Duodenal mucosa (tissue), 2 donors: Measurements from ENCODE around the gene CORO2A.

Experiments used
- H3K27ac ChIP-seq: one replicate; pipeline ENCODE4 v1.7.0; 2013; ENCODE audit warnings: low read depth, low read length
- H3K27me3 ChIP-seq, 2 donors: one replicate each; pipeline ENCODE4 v1.7.0; 2013; ENCODE audit warnings: low read length in 2 of 2, control low read depth in 1 of 2; ENCODE audit not compliant: insufficient read depth in 2 of 2, control insufficient read depth in 1 of 2
- H3K36me3 ChIP-seq, 2 donors: one replicate each; pipeline ENCODE4 v1.7.0; 2013; ENCODE audit warnings: low read length in 2 of 2, control low read depth in 1 of 2; ENCODE audit not compliant: insufficient read depth in 2 of 2, control insufficient read depth in 1 of 2
- H3K4me1 ChIP-seq, 2 donors: one replicate each; pipeline ENCODE4 v1.7.0; 2013; ENCODE audit warnings: low read length in 2 of 2, control low read depth in 1 of 2; ENCODE audit not compliant: insufficient read depth in 2 of 2, control insufficient read depth in 1 of 2
- H3K4me3 ChIP-seq, 2 donors: one replicate each; pipeline ENCODE4 v1.7.0; 2013; ENCODE audit warnings: low read length in 2 of 2, low read depth in 1 of 2
- H3K9ac ChIP-seq, 2 donors: one replicate each; pipeline ENCODE4 v1.7.0; 2013; ENCODE audit warnings: low read length in 2 of 2, low read depth in 1 of 2
- H3K9me3 ChIP-seq, 2 donors: one replicate each; pipeline ENCODE4 v1.7.0; 2013; ENCODE audit warnings: low read length in 2 of 2, control low read depth in 1 of 2; ENCODE audit not compliant: control insufficient read depth in 1 of 2

CORO2A gene

DNA sequence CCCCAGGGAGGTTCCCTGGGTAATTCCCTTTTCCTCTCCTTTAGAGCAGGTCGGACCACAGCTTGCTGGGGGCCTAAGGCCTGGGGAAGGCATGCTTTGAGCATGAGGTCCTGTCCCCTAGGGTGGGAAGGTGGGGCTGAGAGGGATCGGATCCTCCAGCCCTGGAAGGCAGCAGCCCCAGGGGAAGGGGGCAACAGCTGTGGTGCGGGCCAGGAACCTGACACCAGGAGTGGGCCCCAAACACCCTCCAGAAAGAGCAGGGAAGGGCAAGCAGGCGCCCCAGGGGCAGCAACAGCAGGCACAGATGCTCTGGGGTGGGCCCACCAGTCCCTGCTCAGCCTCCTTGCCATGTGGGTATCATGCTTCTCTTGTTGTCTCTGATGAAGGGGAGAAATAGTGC, 3.2 kb upstream of the CORO2A start:
- Histone ChIP-seq H3K4me1 (peaks cover 12 to 14% of the 10 kb centered on the region in 2 donors), H3K27ac (no peak overlapping the region), H3K4me3 (no peak overlapping the region), H3K9ac (no peak overlapping the region), H3K9me3 (no peaks in the 10 kb centered on the region), H3K27me3 (no peaks in the 10 kb centered on the region), H3K36me3 (peaks cover 6 to 10% of the 10 kb centered on the region in 2 donors)

- H3K27ac ChIP-seq, result peak overlapping the region; percentile 85
Measured at GRCh38 chr9:98193336-98193944, 1.0 kb upstream of the CORO2A start.

DNA sequence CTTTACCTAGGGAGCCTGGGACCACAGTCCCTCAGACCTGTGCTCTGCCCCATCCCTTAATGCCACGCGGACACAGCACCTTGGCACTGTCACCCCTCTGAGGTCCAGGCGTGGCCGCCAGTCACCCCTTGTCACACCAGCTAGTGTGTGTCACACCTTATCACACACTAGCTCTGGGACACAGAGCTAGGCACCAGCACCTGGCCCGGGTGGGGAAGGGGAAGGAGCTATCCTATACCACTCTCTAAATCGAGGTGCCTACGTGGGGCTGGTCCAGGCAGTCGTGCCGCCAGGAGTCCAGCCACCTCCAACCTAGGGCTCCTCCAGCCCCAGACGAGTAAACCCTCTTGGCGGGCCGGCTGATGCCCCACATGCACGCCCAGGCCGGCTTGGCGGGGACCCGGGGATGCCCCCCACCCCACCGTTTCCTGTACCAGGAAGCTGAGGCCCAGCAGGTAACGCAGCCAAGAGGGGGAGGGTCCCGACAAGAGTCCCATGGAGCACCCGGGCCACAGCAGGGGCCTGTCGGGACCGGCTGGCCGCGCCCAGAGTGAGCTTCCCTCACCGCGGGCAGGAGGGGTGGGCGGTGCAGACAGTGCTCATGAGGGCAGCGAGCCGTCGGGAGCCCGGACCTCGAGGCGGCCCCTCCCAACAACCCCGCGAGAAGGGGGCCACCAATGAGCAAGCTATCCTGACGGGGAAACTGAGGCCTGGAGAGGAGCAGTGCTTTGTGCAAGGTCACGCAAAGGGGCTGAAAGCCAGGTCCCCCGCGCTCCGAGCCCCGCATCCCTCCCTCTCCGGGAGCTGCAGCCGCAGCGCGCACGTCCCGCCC, 550 bp downstream of the CORO2A start:
- no peaks in the 10 kb centered on the region for H3K36me3 ChIP-seq
- peaks cover 27% of the 10 kb centered on the region in 2 donors for H3K4me1 ChIP-seq
- no peaks in the 10 kb centered on the region for H3K27me3 ChIP-seq
- H3K9ac ChIP-seq, result peak overlapping the region; percentile 85 to 88
- no peaks in the 10 kb centered on the region for H3K9me3 ChIP-seq
- peak overlapping the region; percentile 88 to 92 for H3K4me3 ChIP-seq
- H3K27ac ChIP-seq, result peak overlapping the region; percentile 78

More at GRCh38 chr9:98193336-98193944, 1.0 kb upstream of the CORO2A start:
- Histone ChIP-seq H3K9me3 (no peaks in the 10 kb centered on the region), H3K4me3 (peak overlapping the region; percentile 78 to 85), H3K27me3 (no peaks in the 10 kb centered on the region), H3K36me3 (no peaks in the 10 kb centered on the region), H3K4me1 (peaks cover 27% of the 10 kb centered on the region in 2 donors), H3K9ac (peak overlapping the region; percentile 75 to 88)

- Histone ChIP-seq H3K9ac (peak overlapping the region; percentile 85 to 88), H3K9me3 (no peaks in the 10 kb centered on the region), H3K36me3 (no peaks in the 10 kb centered on the region), H3K27me3 (no peaks in the 10 kb centered on the region), H3K4me3 (peak overlapping the region; percentile 88 to 92), H3K27ac (peak overlapping the region; percentile 78), H3K4me1 (peaks cover 27 to 30% of the 10 kb centered on the region in 2 donors)
Measured at GRCh38 chr9:98191181-98191608, 1.2 kb downstream of the CORO2A start.

DNA sequence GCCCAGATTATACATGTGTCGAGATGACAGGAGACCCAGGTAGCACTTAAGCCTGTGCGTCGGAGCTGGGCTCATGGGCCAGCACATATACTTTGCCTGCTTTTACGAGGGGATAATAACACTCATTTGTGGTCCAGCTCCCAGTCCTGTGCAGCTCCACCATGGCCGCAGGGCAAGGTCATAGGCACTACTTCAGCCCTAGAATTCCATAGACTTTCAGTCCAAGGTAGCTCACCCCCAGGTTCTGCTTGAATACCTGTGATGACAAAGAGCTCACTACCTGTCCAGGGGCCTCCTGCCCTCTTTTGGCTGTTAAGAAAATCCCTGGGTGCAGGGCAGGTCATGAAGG, 1.7 kb downstream of the CORO2A start:
- Histone ChIP-seq H3K4me3 (peak overlapping the region; percentile 88 to 92), H3K4me1 (peaks cover 29 to 33% of the 10 kb centered on the region in 2 donors), H3K27me3 (no peaks in the 10 kb centered on the region), H3K36me3 (no peaks in the 10 kb centered on the region), H3K9me3 (no peaks in the 10 kb centered on the region), H3K9ac (peak overlapping the region; percentile 85 to 88), H3K27ac (peak overlapping the region; percentile 78)

GRCh38 chr9:98189412-98189811, 3.0 kb downstream of the CORO2A start:
- Histone ChIP-seq H3K9me3 (no peaks in the 10 kb centered on the region), H3K36me3 (peaks cover 0 to 7% of the 10 kb centered on the region in 2 donors), H3K4me1 (peaks cover 37 to 45% of the 10 kb centered on the region in 2 donors), H3K27me3 (no peaks in the 10 kb centered on the region), H3K9ac (peak overlapping the region; percentile 31 to 32), H3K4me3 (no peak overlapping the region), H3K27ac (peak overlapping the region; percentile 2)

DNA sequence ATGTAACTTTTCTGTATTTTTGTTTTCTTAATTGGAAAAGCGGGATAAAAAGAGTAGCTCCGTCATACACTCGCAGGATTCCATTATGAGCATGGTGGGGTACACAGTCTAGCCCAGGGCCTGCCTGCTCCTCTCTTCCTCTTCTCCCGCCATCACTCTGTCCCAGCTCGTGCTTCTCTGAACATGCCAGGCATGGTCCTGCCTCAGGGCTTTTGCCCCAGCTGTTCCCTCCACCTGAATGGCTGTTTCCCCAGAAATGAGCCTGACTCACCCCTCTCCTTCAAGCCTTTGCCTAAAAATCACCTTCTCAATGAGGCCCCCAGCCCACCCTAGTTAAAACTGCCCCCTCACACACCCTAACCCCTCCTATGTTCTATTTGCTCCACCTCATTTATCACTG, 4.5 kb downstream of the CORO2A start:
- Histone ChIP-seq H3K4me1 (peaks cover 31 to 42% of the 10 kb centered on the region in 2 donors), H3K9me3 (no peaks in the 10 kb centered on the region), H3K27me3 (no peaks in the 10 kb centered on the region), H3K4me3 (no peak overlapping the region), H3K9ac (no peak overlapping the region), H3K27ac (no peak overlapping the region), H3K36me3 (peaks cover 0 to 8% of the 10 kb centered on the region in 2 donors)

DNA sequence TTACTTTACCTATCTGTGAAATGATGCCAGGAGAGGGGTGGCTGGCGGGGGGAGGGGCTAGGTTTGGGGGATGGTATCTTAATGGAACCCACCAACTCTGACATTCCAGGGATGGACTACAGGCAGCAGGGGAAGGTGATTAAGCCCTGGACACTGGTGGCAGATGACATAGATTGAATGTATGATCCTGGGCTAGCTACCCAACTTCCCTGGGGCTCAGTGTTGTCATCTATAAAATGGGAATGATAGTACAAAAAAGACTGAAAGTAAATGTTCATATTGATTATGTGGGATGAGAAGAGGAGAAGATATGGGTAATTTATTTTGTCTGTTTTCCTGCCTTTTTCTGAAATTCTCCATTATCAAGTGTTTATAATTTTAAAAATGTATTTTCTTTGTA, 6.2 kb downstream of the CORO2A start:
- Histone ChIP-seq H3K9ac (no peak overlapping the region), H3K27ac (no peak overlapping the region), H3K9me3 (no peaks in the 10 kb centered on the region), H3K4me3 (no peak overlapping the region), H3K36me3 (peaks cover 0 to 8% of the 10 kb centered on the region in 2 donors), H3K27me3 (no peaks in the 10 kb centered on the region), H3K4me1 (peaks cover 38 to 58% of the 10 kb centered on the region in 2 donors)

DNA sequence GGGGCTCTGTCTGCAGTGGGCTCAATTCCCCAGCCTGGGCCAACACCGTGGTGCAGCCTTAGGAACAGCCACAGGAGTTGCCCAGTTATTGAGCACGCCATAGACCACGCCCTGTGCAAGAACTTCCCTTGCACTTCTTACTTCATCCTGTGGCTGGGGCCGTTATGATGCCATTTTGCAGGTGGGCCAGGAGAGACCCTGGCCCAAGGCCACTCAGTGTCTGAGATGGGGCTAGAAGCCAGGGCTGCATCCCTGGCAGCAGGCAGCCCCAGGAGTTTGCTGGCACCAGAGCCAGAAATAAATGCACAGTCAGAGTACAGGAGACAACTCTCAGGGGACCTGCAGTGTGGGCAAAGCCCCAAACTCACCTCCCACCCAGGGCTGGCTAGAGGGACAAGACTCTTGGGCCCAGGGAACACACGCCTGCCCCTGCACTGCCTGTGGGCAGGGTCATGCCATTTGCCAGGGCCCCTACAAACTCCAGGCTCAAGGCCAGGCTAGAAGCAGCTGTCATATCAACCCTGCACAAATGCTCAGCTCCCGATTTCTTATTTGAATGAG, 6.7 kb downstream of the CORO2A start:
- Histone ChIP-seq H3K9ac (no peak overlapping the region), H3K4me1 (peaks cover 43 to 59% of the 10 kb centered on the region in 2 donors), H3K27me3 (no peaks in the 10 kb centered on the region), H3K9me3 (no peaks in the 10 kb centered on the region), H3K36me3 (peaks cover 0 to 8% of the 10 kb centered on the region in 2 donors), H3K4me3 (no peak overlapping the region), H3K27ac (no peak overlapping the region)

GRCh38 chr9:98185021-98185567, 7.3 kb downstream of the CORO2A start:
- no peaks in the 10 kb centered on the region for H3K9me3 ChIP-seq
- peaks cover 0 to 8% of the 10 kb centered on the region in 2 donors for H3K36me3 ChIP-seq
- H3K27ac ChIP-seq, result no peak overlapping the region
- no peak overlapping the region for H3K4me3 ChIP-seq
- no peaks in the 10 kb centered on the region for H3K27me3 ChIP-seq
- peaks cover 47 to 59% of the 10 kb centered on the region in 2 donors for H3K4me1 ChIP-seq
- no peak overlapping the region for H3K9ac ChIP-seq
